HepG2 (cell line): Measurements from ENCODE around the gene WASHC3. TPM values are rescaled to one million over a fixed set of nuclear protein-coding genes. Genes with fewer than 3 reads are reported as not detected.

Source experiments
- ATAC-seq: fragments of 200-7000 bp; cut with Tn5 transposase; 3 replicates; pipeline ENCODE4 v1.9.1; 2020; ENCODE audit warnings: mild to moderate bottlenecking, moderate library complexity
- BruUV-seq: library from RNA; stranded (reverse); fragments of 400-500 nt; replicated peaks from 2 replicates; lab custom pipeline; 2021; lab: Mats Ljungman, UMichigan
- CTCF ChIA-PET: fragments of 300-600 bp; formaldehyde crosslinking; extraction: SDS; loops from one replicate; lab custom pipeline; 2021; ENCODE audit warnings: low total read pairs, inconsistent platforms, low intra/inter-chr PET ratio; lab: Yijun Ruan, JAX
- POLR2A ChIA-PET: fragments of 350-600 bp; sonication (Branson Sonifier 250); formaldehyde crosslinking; loops from one replicate; lab custom pipeline; 2020; ENCODE audit warnings: antibody characterized with exemption, inconsistent platforms; lab: Yijun Ruan, JAX
- DNase-seq: peaks from one replicate; pipeline ENCODE4 v3.0.0-alpha.2; 2015; ENCODE audit warnings: low spot score
- FAIRE-seq: peaks from 3 replicates; lab custom pipeline; 2011; peaks lifted over from hg19 to GRCh38; lab: Jason Lieb, UNC
- H2AFZ ChIP-seq: one replicate; pipeline ENCODE4 v1.6.1; 2011; ENCODE audit warnings: low read length, inconsistent platforms
- H3K27ac ChIP-seq: fragments of 300-600 bp; 3 replicates; pipeline ENCODE4 v1.8.0; 2011; ENCODE audit warnings: mixed run types, mild to moderate bottlenecking, mixed read lengths, low read length, inconsistent platforms; ENCODE audit not compliant: insufficient read depth; ENCODE audit errors: extremely low read length
- H3K27me3 ChIP-seq, 2 experiments: fragments of 200-600 bp in 1 of 2; 2 replicates in 1 of 2; 3 replicates in 1 of 2; pipeline versions ENCODE4 v1.6.0 to v1.8.0; 2011; ENCODE audit warnings: low read length in 2 of 2, mild to moderate bottlenecking in 2 of 2, moderate library complexity in 2 of 2, inconsistent platforms in 1 of 2; ENCODE audit not compliant: insufficient read depth in 2 of 2, control insufficient read depth in 1 of 2
- H3K36me3 ChIP-seq, 2 experiments: fragments of 200-600 bp in 1 of 2; replicated peaks in 1 of 2; 2 replicates in 1 of 2; 3 replicates in 1 of 2; pipeline versions ENCODE4 v1.5.1 to v1.8.0; 2011; ENCODE audit warnings: low read length in 2 of 2, inconsistent platforms in 1 of 2; ENCODE audit not compliant: insufficient read depth in 2 of 2, control insufficient read depth in 1 of 2
- H3K4me1 ChIP-seq: 2 replicates; pipeline ENCODE4 v1.5.1; 2012; ENCODE audit warnings: low read length, inconsistent platforms; ENCODE audit not compliant: insufficient read depth
- H3K4me2 ChIP-seq: 2 replicates; pipeline ENCODE4 v1.6.0; 2011; ENCODE audit warnings: low read depth, low read length, inconsistent platforms
- H3K4me3 ChIP-seq, 3 experiments: fragments of 200-600 bp in 1 of 3; sonication (generic), shearing (Covaris generic) in 1 of 3; replicated peaks in 1 of 3; 2 replicates each; pipeline ENCODE4 v1.5.1; 2011 to 2016; ENCODE audit warnings: low read length in 3 of 3, inconsistent platforms in 2 of 3, low read depth in 2 of 3, mild to moderate bottlenecking in 2 of 3, control low read depth in 1 of 3, mixed read lengths in 1 of 3; ENCODE audit not compliant: insufficient read depth in 1 of 3
- H3K79me2 ChIP-seq: one replicate; pipeline ENCODE4 v1.6.1; 2011; ENCODE audit warnings: low read length, inconsistent platforms; ENCODE audit not compliant: insufficient read depth
- H3K9ac ChIP-seq: 2 replicates; pipeline ENCODE4 v1.6.0; 2011; ENCODE audit warnings: mild to moderate bottlenecking, low read depth, low read length, inconsistent platforms; ENCODE audit not compliant: insufficient read depth
- H3K9me3 ChIP-seq: 2 replicates; pipeline ENCODE4 v1.5.1; 2012; ENCODE audit warnings: mild to moderate bottlenecking, low read length
- H4K20me1 ChIP-seq: 2 replicates; pipeline ENCODE4 v1.6.0; 2011; ENCODE audit warnings: inconsistent platforms, mild to moderate bottlenecking, low read length, moderate library complexity; ENCODE audit not compliant: insufficient read depth
- CTCF ChIP-seq: sonication (generic); formaldehyde crosslinking; IDR thresholded peaks from 2 replicates; pipeline ENCODE4 v1.5.0; 2020; ENCODE audit warnings: mild to moderate bottlenecking, missing genetic modification reagents, moderate library complexity
- FOXO4 ChIP-seq: sonication (generic); formaldehyde crosslinking; conservative IDR thresholded peaks from 2 replicates; pipeline ENCODE4 v1.8.1; 2023; ENCODE audit warnings: missing genetic modification reagents
- HOXA7 ChIP-seq: sonication (generic); formaldehyde crosslinking; IDR thresholded peaks from 2 replicates; pipeline ENCODE4 v1.8.1; 2022; ENCODE audit warnings: mild to moderate bottlenecking, missing genetic modification reagents, moderate library complexity
- LRRFIP1 ChIP-seq: sonication (generic); formaldehyde crosslinking; conservative IDR thresholded peaks from 2 replicates; pipeline ENCODE4 v1.4.0; 2020; ENCODE audit warnings: missing genetic modification reagents
- SMC3 ChIP-seq: IDR thresholded peaks from 2 replicates; pipeline ENCODE4 v1.6.1; 2011; ENCODE audit warnings: low read length, improper control_type of control experiment
- STAG1 ChIP-seq: sonication (generic); formaldehyde crosslinking; IDR thresholded peaks from 2 replicates; pipeline ENCODE4 v1.4.0; 2020; ENCODE audit warnings: missing genetic modification reagents
- ZBTB7A ChIP-seq: sonication (generic); formaldehyde crosslinking; IDR thresholded peaks from 2 replicates; pipeline ENCODE4 v1.8.0; 2022; ENCODE audit warnings: mild to moderate bottlenecking, missing genetic modification reagents
- ZNF556 ChIP-seq: sonication (generic); formaldehyde crosslinking; IDR thresholded peaks from 2 replicates; pipeline ENCODE4 v1.4.0; 2020; ENCODE audit warnings: mild to moderate bottlenecking, missing genetic modification reagents, borderline replicate concordance
- WGBS: methylation state at CpG from one replicate; pipeline ENCODE4 v1.1.6; 2017; ENCODE audit warnings: low lambda C conversion rate; 5-methylcytosine and 5-hydroxymethylcytosine counted together
- in situ Hi-C: cut with HindIII; loops from 2 replicates; pipeline ENCODE4 v1.10.0; 2017; ENCODE audit warnings: low pct_unique_long_range_greater_than_20kb; ENCODE audit not compliant: extremely low pct_ligation_motif_present
- intact Hi-C: fragments of 100-400 bp; cut with micrococcal nuclease; formaldehyde crosslinking; loops from one replicate; pipeline ENCODE4 v1.10.0; 2022; ENCODE audit not compliant: unreplicated experiment
- polyA plus RNA-seq, 8 experiments: library from polyadenylated mRNA; depleted of rRNA in 3 of 8; stranded (reverse) in 7 of 8; unstranded in 1 of 8; fragments of >200 nt; fragmentation: Illumina TruSeq in 4 of 8; extraction: Trizol in 4 of 8; gene quantifications; 2 replicates each; pipeline versions ENCODE4 v1.2.1 to v1.2.3, GENCODE V29; 2011 to 2016; ENCODE audit warnings: low read depth in 4 of 8, missing spikeins in 1 of 8, mixed read lengths in 1 of 8; ENCODE audit not compliant: insufficient read depth in 1 of 8
- total RNA-seq, 5 experiments: library from RNA; depleted of rRNA; stranded (reverse); fragments of >200 nt; fragmentation: Illumina TruSeq; extraction: Trizol; gene quantifications; 2 replicates each; pipeline ENCODE4 v1.2.3, GENCODE V29; 2016; ENCODE audit warnings: low read depth in 1 of 5

WASHC3 gene
- total and polyA plus RNA-seq, 2 of the 13 experiments (the other 11 are each of a cell fraction or from before 2014, with no cell fraction given), result 32.7 to 47.3 TPM

GRCh38 chr12:102095677-102096263 lies 34.0 kb upstream of the WASHC3 start:
- Histone ChIP-seq H3K36me3 (peaks cover 1 to 32% of the 10 kb centered on the region in 2 experiments; a peak in 4 of 5 replicates), H3K9me3 (no peaks in the 10 kb centered on the region), H3K9ac (no peak overlapping the region), H2AFZ (no peak overlapping the region), H3K4me2 (no peak overlapping the region), H3K27ac (no peak overlapping the region), H3K27me3 (no peaks in the 10 kb centered on the region), H3K4me1 (no peaks in the 10 kb centered on the region), H3K4me3 (no peak overlapping the region), H3K79me2 (no peaks in the 10 kb centered on the region), H4K20me1 (no peaks in the 10 kb centered on the region)
- in situ Hi-C loops (no loop called here), intact Hi-C loops (loop anchor here (1.0 to 10.0 kb wide), 5 partner anchors 25 to 669 kb away; partner anchors contain the start of genes IGF1, NUP37 and PARPBP)
- BruUV-seq, result no TSS peak
- peak; percentile 49 for FAIRE-seq
- 95% methylated on average over 2 of the region's 2 CpGs for WGBS
- ATAC-seq, result peak; percentile 64; the same call in 2 of the 3 replicates
- CTCF ChIA-PET, result no interaction called here
- TF ChIP-seq SMC3 (peak; percentile 34; the same call in 1 of the 2 replicates), LRRFIP1 (CRISPR knock-in tag) (no peak), FOXO4 (no peak), HOXA7 (CRISPR knock-in tag) (no peak), ZNF556 (CRISPR knock-in tag) (no peak), STAG1 (CRISPR knock-in tag) (peak; percentile 51), ZBTB7A (CRISPR knock-in tag) (no peak), CTCF (CRISPR knock-in tag) (peak; percentile 31)
- POLR2A ChIA-PET, result no interaction called here
- DNase-seq, result peak; percentile 9
